ENCODE results near the gene TTLL5. TPM values are rescaled to one million over a fixed set of nuclear protein-coding genes. Genes with fewer than 3 reads are reported as not detected.

The TTLL5 gene
- total RNA-seq, 1 experiment from 2014 or later = 35.7 TPM

- no peaks in the 10 kb centered on the region for H3K79me1 ChIP-seq (ENCODE audit: insufficient read depth, low read depth, low read length, poor library complexity, severe bottlenecking)
- H3K27ac ChIP-seq (ENCODE audit: insufficient read length, low read depth, low read length) = no peak overlapping the region
- H2AFZ ChIP-seq (ENCODE audit: low read length) = no peak overlapping the region
- Mint-ChIP-seq H3K9me3 (no peaks in the 10 kb centered on the region), H3K27ac (peak overlapping the region in 1 of 3 experiments; percentile 6; a peak in 3 of 7 replicates), H3K4me3 (no peak overlapping the region), H3K4me1 (no peaks in the 10 kb centered on the region), H3K27me3 (ENCODE audit: low read depth) (no peaks in the 10 kb centered on the region), H3K36me3 (ENCODE audit: insufficient read depth in 1 of 3, low read depth in 3 of 3) (peaks cover 27 to 48% (median 35%) of the 10 kb centered on the region in 3 experiments)
- H3K18ac ChIP-seq (ENCODE audit: insufficient read length, low read depth, low read length) = no peak overlapping the region
- H3T11ph ChIP-seq (ENCODE audit: low read length) = no peak overlapping the region
- H3K27me3 ChIP-seq (ENCODE audit: insufficient read depth, low read length) = no peaks in the 10 kb centered on the region
- no peak overlapping the region for H3K23ac ChIP-seq (ENCODE audit: insufficient read length, low read depth, low read length)
- no peak overlapping the region for H4K91ac ChIP-seq (ENCODE audit: insufficient read length, low read depth, low read length)
- no peaks in the 10 kb centered on the region for H3K4me1 ChIP-seq (ENCODE audit: insufficient read depth, low read length)
- H2BK5ac ChIP-seq (ENCODE audit: insufficient read length, low read length) = no peak overlapping the region
- no peaks in the 10 kb centered on the region for H3K79me2 ChIP-seq (ENCODE audit: insufficient read depth, low read length)
- H3K23me2 ChIP-seq (ENCODE audit: insufficient read length, low read depth, low read length, poor library complexity, severe bottlenecking) = no peaks in the 10 kb centered on the region
- no peak overlapping the region for H3K14ac ChIP-seq (ENCODE audit: insufficient read depth, low read length)
- TF ChIP-seq CTCF (conservative IDR thresholded peaks at IDR 0.05) = no peak
- no peaks in the 10 kb centered on the region for H4K20me1 ChIP-seq (ENCODE audit: control insufficient read depth, insufficient read depth, insufficient read length)
- no CpG with 5 or more reads among the region's 3 CpGs for WGBS (ENCODE audit: extremely low coverage, insufficient read length, low lambda C conversion rate)
- no peak overlapping the region for H2BK20ac ChIP-seq (ENCODE audit: low read depth, low read length, poor library complexity, severe bottlenecking)
- H2BK120ac ChIP-seq (ENCODE audit: low read depth, low read length, poor library complexity, severe bottlenecking) = no peak overlapping the region
- H4K8ac ChIP-seq (replicated peaks; ENCODE audit: insufficient read length, low read depth, low read length) = no peak overlapping the region
- no peak overlapping the region for H3K4me2 ChIP-seq (ENCODE audit: insufficient read depth, insufficient read length, low read length)
- no peak for DNase-seq
- no peak overlapping the region for H3K9ac ChIP-seq (ENCODE audit: extremely low read depth, insufficient read length, low read length)
- H2AK5ac ChIP-seq (ENCODE audit: insufficient read length, low read length) = no peak overlapping the region
- no peak overlapping the region for H4K5ac ChIP-seq (ENCODE audit: insufficient read length, low read depth, low read length)
- H2BK15ac ChIP-seq (ENCODE audit: low read depth, low read length) = no peak overlapping the region
- H3K4ac ChIP-seq (ENCODE audit: low read depth, low read length) = no peak overlapping the region
- no peak overlapping the region for H3K56ac ChIP-seq (ENCODE audit: insufficient read length, low read depth, low read length)
- H2BK12ac ChIP-seq (ENCODE audit: insufficient read length, low read depth, low read length) = no peak overlapping the region
- H3K9me3 ChIP-seq (ENCODE audit: control insufficient read depth, low read depth, low read length) = no peaks in the 10 kb centered on the region
Measured at GRCh38 chr14:75647640-75648039, 13.4 kb upstream of the TTLL5 start.
